Measurements from ENCODE around the gene TRAF3IP1. TPM values are rescaled to one million over a fixed set of nuclear protein-coding genes. Genes with fewer than 3 reads are reported as not detected.

TRAF3IP1 gene
- total RNA-seq, 4 donors from 2014 or later, result 1.1 to 14.1 (median 10.4) TPM

DNA sequence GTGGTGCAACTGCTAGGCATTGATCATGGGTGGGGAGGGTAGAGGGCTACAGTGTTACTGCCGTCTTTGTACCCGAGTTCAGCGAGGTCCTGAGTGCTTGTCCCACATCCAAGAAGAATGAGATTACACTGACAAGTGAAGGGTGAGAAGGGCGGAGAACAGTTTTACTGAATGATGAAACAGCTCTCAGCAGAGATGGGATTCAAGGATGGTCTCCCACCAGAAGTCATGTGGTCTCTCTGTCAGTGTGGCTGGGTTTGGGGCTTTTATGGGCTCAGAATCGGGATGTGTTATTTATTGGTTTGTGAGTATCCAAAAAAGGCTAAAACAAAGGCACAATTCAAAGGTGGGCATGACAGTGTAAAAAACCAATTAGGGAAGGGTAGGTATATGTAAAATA lies 95.6 kb downstream of the TRAF3IP1 start:
- H3K9me3 ChIP-seq, result no peaks in the 10 kb centered on the region
- intact Hi-C loops (cut with DNase I; ENCODE audit: low total_unique reads), result no loop called here
- peaks cover 0 to 24% (median 7%) of the 10 kb centered on the region in 4 donors for H3K4me1 ChIP-seq
- in situ Hi-C loops (cut with MboI; ENCODE audit: low pct_ligation_motif_present in 1 of 4, low pct_unique_long_range_greater_than_20kb in 1 of 4, low sequenced_read_pairs in 3 of 4), result no loop called here
- no peak overlapping the region for H3K27ac ChIP-seq
- H3K27me3 ChIP-seq, result no peaks in the 10 kb centered on the region
- no peaks in the 10 kb centered on the region for H3K36me3 ChIP-seq
- 71 to 97% methylated on average over 1 to 5 of the region's 5 CpGs for WGBS, 2 donors (ENCODE audit: low coverage in 1 of 2)
- no peak overlapping the region for H3K4me3 ChIP-seq
- TF ChIP-seq POLR2AphosphoS5 (IDR thresholded peaks at IDR 0.05) (no peak), POLR2A (IDR thresholded peaks at IDR 0.05) (no peak), EP300 (IDR thresholded peaks at IDR 0.05; ENCODE audit: low read depth) (no peak), CTCF (IDR thresholded peaks at IDR 0.05) (no peak)
- no peak for DNase-seq

- peak; percentile 72 for DNase-seq
- intact Hi-C loops (cut with DNase I; ENCODE audit: low total_unique reads) (no loop called here), in situ Hi-C loops (cut with MboI; ENCODE audit: low pct_ligation_motif_present in 1 of 4, low pct_unique_long_range_greater_than_20kb in 1 of 4, low sequenced_read_pairs in 3 of 4) (no loop called here)
- 20 to 47% methylated on average over 1 to 6 of the region's 6 CpGs for WGBS, 2 donors (ENCODE audit: low coverage in 1 of 2)
- no peaks in the 10 kb centered on the region for H3K36me3 ChIP-seq
- TF ChIP-seq CTCF (IDR thresholded peaks at IDR 0.05) (no peak), EP300 (IDR thresholded peaks at IDR 0.05; ENCODE audit: low read depth) (no peak), POLR2AphosphoS5 (IDR thresholded peaks at IDR 0.05) (peak in 1 of 3 donors; percentile 31), POLR2A (IDR thresholded peaks at IDR 0.05) (peak; percentile 48)
- H3K4me1 ChIP-seq, result peaks cover 0 to 10% (median 2%) of the 10 kb centered on the region in 4 donors
- no peaks in the 10 kb centered on the region for H3K9me3 ChIP-seq
- H3K27me3 ChIP-seq, result no peaks in the 10 kb centered on the region
- H3K27ac ChIP-seq, result peak overlapping the region; percentile 47 to 75 (median 65)
- H3K4me3 ChIP-seq, result no peak overlapping the region
Measured at GRCh38 chr2:238418196-238418998, 98.1 kb downstream of the TRAF3IP1 start.

DNA sequence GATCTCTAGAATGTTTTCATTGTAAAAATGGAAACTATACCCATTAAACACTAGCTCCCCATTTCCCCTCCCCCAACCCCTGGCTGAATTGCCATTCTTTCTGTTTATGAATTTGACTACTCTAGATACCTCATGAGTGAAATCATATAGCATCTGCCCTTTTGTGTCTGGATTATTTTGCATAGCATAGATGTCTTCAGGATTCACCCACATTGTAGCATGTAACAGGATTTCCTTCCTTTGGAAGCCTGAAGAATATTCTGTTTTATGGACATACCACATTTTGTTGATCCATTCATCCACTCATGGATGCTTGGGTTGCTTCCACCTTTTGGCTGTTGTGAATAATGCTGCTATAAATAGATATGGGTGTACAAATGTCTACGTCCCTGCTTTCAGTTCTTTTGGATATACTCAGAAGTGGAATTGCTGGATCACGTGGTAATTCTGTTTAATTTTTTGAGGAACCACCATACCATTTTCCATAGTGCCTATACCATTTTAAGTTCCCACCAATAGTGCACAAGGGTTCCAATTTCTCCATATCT lies 98.8 kb downstream of the TRAF3IP1 start:
- Histone ChIP-seq H3K9me3 (no peaks in the 10 kb centered on the region), H3K27me3 (no peaks in the 10 kb centered on the region), H3K27ac (peak overlapping the region in 3 of 4 donors; percentile 56 to 75 (median 74)), H3K36me3 (no peaks in the 10 kb centered on the region), H3K4me3 (no peak overlapping the region), H3K4me1 (peaks cover 0 to 10% (median 2%) of the 10 kb centered on the region in 4 donors)
- in situ Hi-C loops (cut with MboI; ENCODE audit: low pct_ligation_motif_present in 1 of 4, low pct_unique_long_range_greater_than_20kb in 1 of 4, low sequenced_read_pairs in 3 of 4), result no loop called here
- intact Hi-C loops (cut with DNase I; ENCODE audit: low total_unique reads), result no loop called here
- DNase-seq, result no peak
- TF ChIP-seq EP300 (IDR thresholded peaks at IDR 0.05; ENCODE audit: low read depth), result no peak
- no peak for TF ChIP-seq CTCF (IDR thresholded peaks at IDR 0.05)
- no peak for TF ChIP-seq POLR2A (IDR thresholded peaks at IDR 0.05)
- TF ChIP-seq POLR2AphosphoS5 (IDR thresholded peaks at IDR 0.05), result no peak
- WGBS, 2 donors (ENCODE audit: low coverage in 1 of 2), result 79 to 80% methylated on average over 2 of the region's 2 CpGs

GRCh38 chr2:238420442-238420841 lies 100.1 kb downstream of the TRAF3IP1 start:
- in situ Hi-C loops (cut with MboI; ENCODE audit: low pct_ligation_motif_present in 1 of 4, low pct_unique_long_range_greater_than_20kb in 1 of 4, low sequenced_read_pairs in 3 of 4) (no loop called here), intact Hi-C loops (cut with DNase I; ENCODE audit: low total_unique reads) (no loop called here)
- no peak overlapping the region for H3K4me3 ChIP-seq
- TF ChIP-seq POLR2AphosphoS5 (IDR thresholded peaks at IDR 0.05), result no peak
- TF ChIP-seq EP300 (IDR thresholded peaks at IDR 0.05; ENCODE audit: low read depth), result no peak
- no peak for TF ChIP-seq POLR2A (IDR thresholded peaks at IDR 0.05)
- no peak for TF ChIP-seq CTCF (IDR thresholded peaks at IDR 0.05)
- peaks cover 0 to 10% (median 2%) of the 10 kb centered on the region in 4 donors for H3K4me1 ChIP-seq
- WGBS, 2 donors (ENCODE audit: low coverage in 1 of 2), result 83 to 85% methylated on average over 5 to 8 of the region's 8 CpGs
- H3K27me3 ChIP-seq, result no peaks in the 10 kb centered on the region
- no peaks in the 10 kb centered on the region for H3K36me3 ChIP-seq
- H3K27ac ChIP-seq, result no peak overlapping the region
- H3K9me3 ChIP-seq, result no peaks in the 10 kb centered on the region
- DNase-seq, result no peak
